MM.1S (cell line): Measurements from ENCODE around the gene PGA3.

ENCODE experiments used
- CTCF ChIP-seq: fragments of 300-600 bp; sonication (generic); IDR thresholded peaks from 2 replicates; pipeline ENCODE4 v1.5.1; 2016; ENCODE audit warnings: antibody characterized with exemption, low read length, mixed read lengths
- EZH2 ChIP-seq: fragments of 300-600 bp; sonication (generic); optimal IDR thresholded peaks from 2 replicates; pipeline ENCODE3; 2017; ENCODE audit warnings: low read depth, mild to moderate bottlenecking, antibody characterized with exemption, low read length, mixed read lengths

GRCh38 chr11:61153593-61154095 is 49.7 kb upstream of the PGA3 start:
- TF ChIP-seq CTCF (no peak), EZH2 (no peak)
